Activated CD8-positive, alpha-beta T cell treated with anti-CD3 and anti-CD28 coated beads, Interleukin-2, amount 10 ng/mL, durations not matched to agents 7 days and 5 days (primary cell): ENCODE measurements around the gene IFI27L2. TPM values are rescaled to one million over a fixed set of nuclear protein-coding genes. Genes with fewer than 3 reads are reported as not detected.

Experiments used
- total RNA-seq, 2 experiments: library from RNA; stranded (reverse); gene quantifications; one replicate each; pipeline ENCODE4 v1.2.3, GENCODE V29; 2021

IFI27L2 gene
- total RNA-seq, 2 experiments from 2014 or later: 65.2 to 74.6 TPM

Other genes with a start within 250 kb of the IFI27L2 start
- not detected for gene FAM181A, start 202.3 kb downstream of the IFI27L2 start, total RNA-seq
- 10 to 100 TPM; 15.8 to 17.0 TPM for gene ASB2, start 153.0 kb downstream of the IFI27L2 start, total RNA-seq
- gene CCDC197, start 132.3 kb downstream of the IFI27L2 start, total RNA-seq: not detected
- 1 to 10 TPM; 1.4 to 1.7 TPM for gene OTUB2, start 103.3 kb downstream of the IFI27L2 start, total RNA-seq
- 100 to 1,000 TPM; 172 to 184 TPM for gene DDX24, start 48.4 kb downstream of the IFI27L2 start, total RNA-seq
- 10 to 100 TPM; 34.7 to 41.3 TPM for gene IFI27L1, start 48.3 kb downstream of the IFI27L2 start, total RNA-seq
- 100 to 1,000 TPM; 116 to 129 TPM for gene IFI27, start 18.9 kb downstream of the IFI27L2 start, total RNA-seq
- under 1 TPM; 0.16 to 0.26 TPM for gene PPP4R4, start 44.7 kb upstream of the IFI27L2 start, total RNA-seq
- gene SERPINA10, start 163.7 kb upstream of the IFI27L2 start, total RNA-seq: not detected
- not detected for gene SERPINA6, start 193.7 kb upstream of the IFI27L2 start, total RNA-seq
- not detected for gene SERPINA2, start 237.1 kb upstream of the IFI27L2 start, total RNA-seq